Smooth muscle cell of the brain vasculature (primary cell): ENCODE data around the gene SELENON.

Experiments used
- DNase-seq: peaks from one replicate; pipeline ENCODE4 v3.0.0-alpha.2; 2012; ENCODE audit warnings: low read depth, low spot score

SELENON gene

GRCh38 chr1:25810341-25811299 is 10.6 kb downstream of the SELENON start:
- no peak for DNase-seq

- no peak for DNase-seq
These were observed 11.5 kb downstream of the SELENON start for GRCh38 chr1:25811384-25812082.

GRCh38 chr1:25813071-25813733 is 13.2 kb downstream of the SELENON start:
- no peak for DNase-seq

- DNase-seq, result no peak
These were observed 13.9 kb downstream of the SELENON start for GRCh38 chr1:25813734-25814471.

- DNase-seq, result no peak
These were observed 14.6 kb downstream of the SELENON start for GRCh38 chr1:25814549-25815087.

GRCh38 chr1:25815208-25816111 is 15.5 kb downstream of the SELENON start:
- DNase-seq, result no peak

- DNase-seq, result no peak
These were observed 16.2 kb downstream of the SELENON start for GRCh38 chr1:25816112-25816718.

GRCh38 chr1:25817840-25818501 is 18.0 kb downstream of the SELENON start:
- no peak for DNase-seq

- DNase-seq, result no peak
These were observed 18.6 kb downstream of the SELENON start for GRCh38 chr1:25818569-25818968.

GRCh38 chr1:25819491-25820246 is 19.7 kb downstream of the SELENON start, which contains the start of gene MTFR1L:
TSS of gene MTFR1L (plus strand) at chr1:25819954. CDS start at chr1:25823105, 3,151 bp downstream.
- no peak for DNase-seq

- DNase-seq, result no peak
These were observed 20.5 kb downstream of the SELENON start for GRCh38 chr1:25820247-25821111.

GRCh38 chr1:25821112-25821476 is 21.1 kb downstream of the SELENON start:
- no peak for DNase-seq

GRCh38 chr1:25821630-25822091 is 21.7 kb downstream of the SELENON start:
- no peak for DNase-seq

- no peak for DNase-seq
These were observed 25.6 kb downstream of the SELENON start for GRCh38 chr1:25825605-25826004.

- no peak for DNase-seq
These were observed 26.6 kb downstream of the SELENON start for GRCh38 chr1:25826571-25826970.

- no peak for DNase-seq
These were observed 28.5 kb downstream of the SELENON start for GRCh38 chr1:25828491-25828890.

- DNase-seq, result no peak
These were observed 29.1 kb downstream of the SELENON start for GRCh38 chr1:25829046-25829445.
